ENCODE measurements around the gene BCDIN3D. TPM values are rescaled to one million over a fixed set of nuclear protein-coding genes. Genes with fewer than 3 reads are reported as not detected.

BCDIN3D gene
- total and polyA plus RNA-seq, 8 donors: 2.0 to 4.8 (median 2.9) TPM

GRCh38 chr12:49792181-49792970, 50.5 kb downstream of the BCDIN3D start:
- Histone ChIP-seq H3K4me1 (no peaks in the 10 kb centered on the region), H3K27me3 (no peaks in the 10 kb centered on the region), H3K27ac (no peak overlapping the region), H3K4me3 (no peak overlapping the region), H3K9me3 (no peaks in the 10 kb centered on the region), H3K36me3 (no peaks in the 10 kb centered on the region)
- DNase-seq: peak in 1 of 6 donors; percentile 67
- ATAC-seq: no peak
- FAIRE-seq: no peak
- intact Hi-C loops (cut with DNase I): no loop called here
- WGBS, 2 donors: 93% methylated on average over 15 to 20 of the region's 20 CpGs
- no peak for TF ChIP-seq CTCF (IDR thresholded peaks at IDR 0.05)

DNA sequence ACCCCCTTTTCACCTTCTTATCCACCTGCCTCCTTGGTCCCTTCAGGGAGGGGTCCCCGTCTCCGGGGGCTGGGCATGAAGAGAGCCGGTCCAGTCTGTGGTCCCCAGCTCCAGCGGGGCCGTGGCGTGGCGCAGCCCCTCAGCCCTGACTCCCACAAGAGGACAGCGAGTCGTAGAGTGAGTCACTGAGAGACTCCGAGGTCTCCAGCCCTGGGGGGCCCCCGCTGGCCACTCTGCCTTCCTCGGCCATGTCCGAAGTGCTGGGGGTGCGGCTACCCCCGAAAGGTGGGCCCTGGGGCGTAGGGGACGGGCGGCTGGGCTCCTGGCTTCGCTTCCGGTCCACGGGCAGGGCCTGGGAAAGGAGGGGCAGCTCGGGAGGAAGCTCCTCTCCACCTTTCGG, 51.2 kb downstream of the BCDIN3D start:
- no peaks in the 10 kb centered on the region for H3K4me1 ChIP-seq
- FAIRE-seq (no peak), ATAC-seq (no peak), DNase-seq (peak in 1 of 6 donors; percentile 53)
- no peak for TF ChIP-seq CTCF (IDR thresholded peaks at IDR 0.05)
- no peak overlapping the region for H3K4me3 ChIP-seq
- no peaks in the 10 kb centered on the region for H3K36me3 ChIP-seq
- H3K9me3 ChIP-seq: no peaks in the 10 kb centered on the region
- no peaks in the 10 kb centered on the region for H3K27me3 ChIP-seq
- intact Hi-C loops (cut with DNase I): no loop called here
- 91 to 95% methylated on average over 23 of the region's 23 CpGs for WGBS, 2 donors
- no peak overlapping the region for H3K27ac ChIP-seq

DNA sequence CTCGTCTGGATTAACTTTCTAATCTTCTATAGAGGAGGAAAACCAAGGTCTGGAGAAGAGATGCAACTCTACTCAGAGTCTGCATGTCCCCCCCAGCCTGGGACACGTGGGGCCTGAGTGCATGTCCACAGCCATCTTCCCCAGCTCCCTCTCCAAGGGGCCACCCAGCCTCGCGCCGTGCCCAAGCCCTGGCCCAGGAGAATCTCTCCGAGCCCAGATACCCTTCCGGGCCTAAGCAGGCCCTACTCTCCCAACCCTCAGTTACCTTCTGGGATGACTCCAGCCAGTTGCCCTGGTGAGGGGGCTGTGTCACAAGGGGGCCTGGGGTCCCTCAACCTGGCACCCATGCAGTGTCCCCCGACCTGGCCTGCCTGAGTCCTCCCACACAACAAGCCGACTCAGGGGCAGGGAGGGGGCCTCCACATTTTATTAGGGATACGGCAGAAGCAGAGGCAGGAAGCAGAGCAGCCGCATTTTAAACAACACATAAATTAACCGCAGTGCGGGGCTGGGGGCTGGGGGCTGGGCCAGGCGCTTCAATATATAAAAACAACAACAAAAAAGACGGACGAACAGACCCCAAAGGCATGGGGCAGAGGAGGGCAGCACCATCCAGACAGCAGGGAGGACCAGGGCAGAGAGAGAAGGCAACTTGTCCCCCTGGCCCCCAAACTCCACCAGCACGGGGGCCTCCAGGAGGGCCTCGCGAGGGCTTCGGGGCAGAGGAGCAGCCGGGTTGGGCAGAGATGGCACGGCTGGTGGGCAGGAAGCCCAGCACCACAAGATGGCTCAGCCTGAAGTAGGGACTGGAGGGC, 52.0 kb downstream of the BCDIN3D start:
- Histone ChIP-seq H3K27me3 (no peaks in the 10 kb centered on the region), H3K4me1 (no peaks in the 10 kb centered on the region), H3K9me3 (no peaks in the 10 kb centered on the region), H3K27ac (no peak overlapping the region), H3K4me3 (no peak overlapping the region), H3K36me3 (no peaks in the 10 kb centered on the region)
- WGBS, 2 donors: 86 to 89% methylated on average over 22 of the region's 22 CpGs
- no peak for TF ChIP-seq CTCF (IDR thresholded peaks at IDR 0.05)
- FAIRE-seq: no peak
- intact Hi-C loops (cut with DNase I): no loop called here
- no peak for ATAC-seq
- DNase-seq: no peak

GRCh38 chr12:49789992-49790391, 52.9 kb downstream of the BCDIN3D start:
- H3K27me3 ChIP-seq: no peaks in the 10 kb centered on the region
- H3K9me3 ChIP-seq: no peaks in the 10 kb centered on the region
- H3K36me3 ChIP-seq: no peaks in the 10 kb centered on the region
- TF ChIP-seq CTCF (IDR thresholded peaks at IDR 0.05): no peak
- no peaks in the 10 kb centered on the region for H3K4me1 ChIP-seq
- ATAC-seq: no peak
- no peak for FAIRE-seq
- H3K4me3 ChIP-seq: no peak overlapping the region
- DNase-seq: no peak
- WGBS, 2 donors: 74 to 79% methylated on average over 3 of the region's 3 CpGs
- no peak overlapping the region for H3K27ac ChIP-seq
- intact Hi-C loops (cut with DNase I): no loop called here

Data from pancreas (tissue), 10 donors.